Breast epithelium (tissue), 3 donors: ENCODE measurements around the gene TUT1.

Source experiments
- CTCF ChIP-seq, 3 donors: fragments of 450-650 bp; IDR thresholded peaks; one replicate each; pipeline ENCODE4 v1.5.1; 2016 to 2017; ENCODE audit warnings: antibody characterized with exemption in 3 of 3, mild to moderate bottlenecking in 3 of 3, moderate library complexity in 3 of 3
- POLR2A ChIP-seq: fragments of 450-650 bp; IDR thresholded peaks from one replicate; pipeline ENCODE4 v1.6.1; 2016; ENCODE audit warnings: antibody characterized with exemption, mild to moderate bottlenecking, moderate library complexity

- TF ChIP-seq POLR2A (no peak), CTCF (IDR thresholded peaks at IDR 0.05) (no peak)
Observed at GRCh38 chr11:62600367-62601121, 9.2 kb upstream of the TUT1 start.
